Gastroesophageal sphincter (tissue), 3 donors: ENCODE results near the gene RALGPS1.

Experiments used
- EP300 ChIP-seq: sonication (generic); formaldehyde crosslinking; IDR thresholded peaks from one replicate; pipeline ENCODE4 v1.6.1; 2017; ENCODE audit warnings: antibody characterized with exemption, mild to moderate bottlenecking
- POLR2A ChIP-seq, 2 donors: fragments of 450-650 bp; IDR thresholded peaks; one replicate each; pipeline ENCODE4 v1.6.1; 2017; ENCODE audit warnings: antibody characterized with exemption in 2 of 2, mild to moderate bottlenecking in 2 of 2, moderate library complexity in 1 of 2
- POLR2AphosphoS5 ChIP-seq: sonication (generic); formaldehyde crosslinking; IDR thresholded peaks from one replicate; pipeline ENCODE4 v1.6.1; 2017; ENCODE audit warnings: antibody characterized with exemption
- TF ChIP-seq, protein P1 (sequence below), 4 experiments: fragments of 200-600 bp in 2 of 4; fragments of 450-650 bp in 2 of 4; sonication (generic) in 1 of 4; IDR thresholded peaks; one replicate each; pipeline ENCODE4 v1.5.1; 2017 to 2019; ENCODE audit warnings: antibody characterized with exemption in 4 of 4, mild to moderate bottlenecking in 2 of 4, moderate library complexity in 2 of 4

DNA sequence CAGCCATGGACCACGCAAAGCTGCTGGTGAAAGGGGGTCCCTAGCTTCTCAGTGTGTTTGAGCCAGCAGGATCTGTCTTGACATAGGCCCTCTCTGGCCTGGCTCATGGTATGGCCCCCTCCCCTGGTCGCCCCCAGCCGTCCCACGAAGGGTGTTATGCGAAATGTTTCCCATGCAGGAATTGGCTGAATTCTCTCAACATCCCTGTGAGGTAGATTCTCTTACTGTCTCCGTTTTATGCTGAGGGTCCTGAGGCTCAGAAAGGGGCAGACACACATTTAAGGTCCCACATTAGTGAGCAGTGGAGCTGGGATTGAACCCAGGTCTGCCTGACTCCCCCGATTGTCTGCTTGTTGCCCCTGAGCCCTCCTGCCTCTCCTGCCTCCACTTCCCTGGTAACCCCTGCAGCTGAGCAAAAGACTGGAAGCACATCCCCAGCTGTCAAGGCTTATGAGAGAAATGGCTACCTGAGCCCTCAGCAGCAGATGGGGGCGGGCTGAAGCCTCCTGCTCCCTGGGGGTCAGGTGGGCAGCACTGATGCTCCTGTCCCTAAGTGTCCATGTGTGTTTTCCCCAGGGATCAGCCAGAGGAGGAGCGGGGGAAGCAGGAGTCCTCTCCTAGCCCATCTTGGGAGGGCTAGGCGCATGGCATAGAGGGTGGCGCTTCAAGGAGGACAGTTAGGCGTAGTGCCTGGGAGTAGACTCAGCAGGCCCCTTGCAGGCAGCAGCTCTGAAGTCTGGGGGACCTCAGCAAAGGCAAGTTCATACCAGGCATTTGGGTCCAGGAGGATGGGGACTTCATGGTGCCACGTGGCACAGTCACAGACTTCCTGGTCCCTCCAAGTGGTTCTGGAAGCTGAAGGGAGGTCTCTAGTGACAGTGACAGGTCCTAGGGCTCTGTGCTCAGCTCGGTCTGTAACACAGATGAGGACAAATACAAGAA, 301.0 kb downstream of the RALGPS1 start:
- TF ChIP-seq, protein P1, sequence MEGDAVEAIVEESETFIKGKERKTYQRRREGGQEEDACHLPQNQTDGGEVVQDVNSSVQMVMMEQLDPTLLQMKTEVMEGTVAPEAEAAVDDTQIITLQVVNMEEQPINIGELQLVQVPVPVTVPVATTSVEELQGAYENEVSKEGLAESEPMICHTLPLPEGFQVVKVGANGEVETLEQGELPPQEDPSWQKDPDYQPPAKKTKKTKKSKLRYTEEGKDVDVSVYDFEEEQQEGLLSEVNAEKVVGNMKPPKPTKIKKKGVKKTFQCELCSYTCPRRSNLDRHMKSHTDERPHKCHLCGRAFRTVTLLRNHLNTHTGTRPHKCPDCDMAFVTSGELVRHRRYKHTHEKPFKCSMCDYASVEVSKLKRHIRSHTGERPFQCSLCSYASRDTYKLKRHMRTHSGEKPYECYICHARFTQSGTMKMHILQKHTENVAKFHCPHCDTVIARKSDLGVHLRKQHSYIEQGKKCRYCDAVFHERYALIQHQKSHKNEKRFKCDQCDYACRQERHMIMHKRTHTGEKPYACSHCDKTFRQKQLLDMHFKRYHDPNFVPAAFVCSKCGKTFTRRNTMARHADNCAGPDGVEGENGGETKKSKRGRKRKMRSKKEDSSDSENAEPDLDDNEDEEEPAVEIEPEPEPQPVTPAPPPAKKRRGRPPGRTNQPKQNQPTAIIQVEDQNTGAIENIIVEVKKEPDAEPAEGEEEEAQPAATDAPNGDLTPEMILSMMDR (IDR thresholded peaks at IDR 0.05) = no peak
- no peak for TF ChIP-seq POLR2A (IDR thresholded peaks at IDR 0.05)
- no peak for TF ChIP-seq POLR2AphosphoS5
- no peak for TF ChIP-seq EP300
